Lower leg skin (tissue), 3 donors: ENCODE results near the gene MRPS12.

Source experiments
- POLR2A ChIP-seq, 2 donors: fragments of 450-650 bp; IDR thresholded peaks; one replicate each; pipeline ENCODE4 v1.6.1; 2016 to 2017; ENCODE audit warnings: antibody characterized with exemption in 2 of 2, mild to moderate bottlenecking in 1 of 2, moderate library complexity in 1 of 2
- TF ChIP-seq, protein P1 (sequence below), 3 donors: fragments of 450-650 bp; IDR thresholded peaks; one replicate each; pipeline ENCODE4 v1.5.1; 2016; ENCODE audit warnings: antibody characterized with exemption in 3 of 3, mild to moderate bottlenecking in 3 of 3, moderate library complexity in 2 of 3

DNA sequence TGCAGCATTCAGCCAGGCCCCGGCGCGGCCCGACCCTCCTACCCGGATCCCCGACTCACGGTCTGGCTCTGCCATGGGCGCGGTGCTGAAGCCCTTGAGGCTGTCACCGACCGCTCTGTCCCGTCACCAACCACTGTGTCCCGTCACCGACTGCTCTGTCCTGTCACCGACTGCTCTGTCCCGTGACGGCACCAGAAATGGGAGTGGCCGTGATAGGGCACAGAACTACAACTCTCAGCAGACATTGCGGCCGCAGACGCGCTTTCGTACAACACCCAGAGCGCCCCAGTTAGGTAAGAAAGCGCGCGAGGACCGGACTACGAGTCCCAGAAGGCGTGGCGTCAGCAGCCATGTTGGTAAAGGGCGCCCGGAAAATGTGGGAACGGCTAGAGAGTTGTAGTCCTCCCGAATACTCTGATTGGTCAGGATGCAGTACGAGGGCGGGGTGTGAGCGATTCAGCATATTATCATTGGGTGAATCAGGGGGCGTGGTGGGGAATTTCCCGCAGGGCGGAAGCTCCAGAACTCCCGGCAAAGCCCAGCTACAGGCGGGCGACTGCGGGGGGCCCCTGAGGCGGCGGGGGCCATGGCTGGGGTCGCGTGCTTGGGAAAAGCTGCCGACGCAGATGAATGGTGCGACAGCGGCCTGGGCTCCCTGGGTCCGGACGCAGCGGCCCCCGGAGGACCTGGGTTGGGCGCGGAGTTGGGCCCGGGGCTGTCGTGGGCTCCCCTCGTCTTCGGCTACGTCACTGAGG is 31.1 kb upstream of the MRPS12 start, which contains the start of the genes NFKBIB and SIRT2:
- TF ChIP-seq, protein P1, sequence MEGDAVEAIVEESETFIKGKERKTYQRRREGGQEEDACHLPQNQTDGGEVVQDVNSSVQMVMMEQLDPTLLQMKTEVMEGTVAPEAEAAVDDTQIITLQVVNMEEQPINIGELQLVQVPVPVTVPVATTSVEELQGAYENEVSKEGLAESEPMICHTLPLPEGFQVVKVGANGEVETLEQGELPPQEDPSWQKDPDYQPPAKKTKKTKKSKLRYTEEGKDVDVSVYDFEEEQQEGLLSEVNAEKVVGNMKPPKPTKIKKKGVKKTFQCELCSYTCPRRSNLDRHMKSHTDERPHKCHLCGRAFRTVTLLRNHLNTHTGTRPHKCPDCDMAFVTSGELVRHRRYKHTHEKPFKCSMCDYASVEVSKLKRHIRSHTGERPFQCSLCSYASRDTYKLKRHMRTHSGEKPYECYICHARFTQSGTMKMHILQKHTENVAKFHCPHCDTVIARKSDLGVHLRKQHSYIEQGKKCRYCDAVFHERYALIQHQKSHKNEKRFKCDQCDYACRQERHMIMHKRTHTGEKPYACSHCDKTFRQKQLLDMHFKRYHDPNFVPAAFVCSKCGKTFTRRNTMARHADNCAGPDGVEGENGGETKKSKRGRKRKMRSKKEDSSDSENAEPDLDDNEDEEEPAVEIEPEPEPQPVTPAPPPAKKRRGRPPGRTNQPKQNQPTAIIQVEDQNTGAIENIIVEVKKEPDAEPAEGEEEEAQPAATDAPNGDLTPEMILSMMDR (IDR thresholded peaks at IDR 0.05): no peak
- peak in 1 of 2 donors; percentile 52 for TF ChIP-seq POLR2A (IDR thresholded peaks at IDR 0.05)
